GM18858 (cell line): Measurements from ENCODE around the gene GLRX3.
A peak's percentile ranks its signal among the peaks of the same experiment; 100 is the strongest.
"Not testable (repeated sequence)": the region's sequence is repeated elsewhere in the genome, so short reads cannot be mapped to it uniquely, and the experiment has no call there.

ENCODE experiments used
- ATAC-seq: cut with Tn5 transposase; IDR thresholded peaks from one replicate; pipeline ENCODE4 v1.9.1; 2021; ENCODE audit not compliant: unreplicated experiment

GLRX3 gene

GRCh38 chr10:130136226-130137089 is at the start of gene GLRX3:
GLRX3 (plus strand) TSS chr10:130136391; CDS start chr10:130136421, 30 bp downstream.
- ATAC-seq = peak; percentile 59

DNA sequence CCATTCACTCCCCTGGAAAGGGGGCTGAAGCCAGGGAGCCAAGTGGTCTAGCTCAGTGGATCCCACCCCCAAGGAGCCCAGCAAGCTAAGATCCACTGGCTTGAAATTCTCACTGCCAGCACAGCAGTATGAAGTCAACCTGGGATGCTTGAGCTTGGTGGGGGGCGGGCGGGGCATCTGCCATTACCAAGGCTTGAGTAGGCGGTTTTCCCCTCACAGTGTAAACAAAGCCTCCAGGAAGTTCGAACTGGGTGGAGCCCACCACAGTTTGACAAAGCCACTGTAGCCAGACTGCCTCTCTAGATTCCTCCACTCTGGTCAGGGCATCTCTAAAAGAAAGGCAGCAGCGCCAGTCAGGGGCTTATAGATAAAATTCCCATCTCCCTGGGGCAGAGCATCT is 45.6 kb upstream of the GLRX3 start:
- not testable (repeated sequence) for ATAC-seq

- ATAC-seq = no peak
Observed at GRCh38 chr10:130099344-130099743, 36.8 kb upstream of the GLRX3 start.

- ATAC-seq = no peak
Observed at GRCh38 chr10:130105724-130106123, 30.5 kb upstream of the GLRX3 start.

- ATAC-seq = not testable (repeated sequence)
Observed at GRCh38 chr10:130108146-130108545, 28.0 kb upstream of the GLRX3 start.

- no peak for ATAC-seq
Observed at GRCh38 chr10:130108934-130109604, 27.1 kb upstream of the GLRX3 start.

DNA sequence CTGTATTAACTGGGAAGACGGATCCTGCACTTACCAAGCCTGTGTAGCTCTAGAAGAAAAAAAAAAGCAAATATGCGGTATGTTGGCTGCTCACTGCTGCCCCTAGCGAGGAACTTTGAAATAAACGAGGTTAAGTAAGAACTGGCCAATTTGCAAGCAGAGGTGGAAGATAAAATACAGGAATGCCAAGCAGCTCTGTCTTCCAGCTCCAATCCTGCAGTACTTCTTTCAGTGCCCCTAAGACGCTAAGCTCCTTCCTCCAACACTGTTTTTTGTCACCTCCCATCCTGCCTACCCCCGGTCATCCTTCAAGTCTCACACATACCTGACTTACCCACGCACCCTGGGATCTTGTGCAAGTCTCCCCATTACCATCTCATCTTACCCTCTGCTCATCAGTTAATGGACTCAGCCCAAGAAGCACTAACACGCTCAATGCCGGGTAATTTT is 26.4 kb upstream of the GLRX3 start:
- ATAC-seq = no peak

DNA sequence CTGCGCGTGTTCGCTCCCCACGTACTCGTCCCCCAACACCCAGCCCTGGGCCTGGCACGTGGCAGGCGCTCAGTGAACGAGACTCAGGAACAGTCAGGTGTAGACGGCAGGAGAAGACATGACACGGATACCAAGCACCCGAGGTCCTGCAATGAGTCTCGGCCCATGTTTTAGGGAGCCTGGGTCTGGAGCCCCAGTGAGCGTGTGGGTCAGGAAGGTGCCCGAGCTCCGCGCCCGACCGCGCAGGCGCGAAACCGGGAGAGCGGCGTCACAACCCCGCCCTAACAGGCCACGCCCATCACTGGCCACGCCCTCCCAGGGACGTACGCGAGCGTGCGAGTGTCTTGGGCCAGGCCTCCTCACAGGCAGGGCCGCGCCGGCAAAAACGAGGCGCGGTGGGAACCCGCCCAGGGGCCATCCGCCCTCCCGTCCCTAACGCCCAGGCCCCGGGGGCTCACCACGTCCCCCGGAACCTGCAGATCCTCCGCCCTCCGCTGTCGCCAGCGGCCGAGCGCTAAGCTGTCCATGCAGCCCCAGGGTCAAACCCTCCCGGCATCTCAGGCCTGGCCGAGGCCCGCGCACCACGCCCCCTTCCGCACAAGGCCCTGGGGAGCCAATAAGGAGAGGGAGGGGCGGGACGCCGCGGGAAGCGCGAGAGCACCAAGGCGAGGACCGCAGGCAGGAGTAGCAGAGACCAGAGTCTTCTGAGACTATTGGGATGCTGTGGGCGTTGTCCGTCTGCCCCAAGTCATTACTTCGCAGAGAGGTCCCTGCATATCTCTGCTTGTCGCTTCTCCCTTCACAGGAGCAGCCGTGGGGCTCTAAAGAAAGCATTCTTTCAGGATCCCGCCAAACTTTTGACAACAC is 25.7 kb upstream of the GLRX3 start, which contains the start of gene C10orf143:
C10orf143 (minus strand) TSS at position 585 of the 867 bp plus-strand sequence; CDS start at position 527, 58 bp downstream.
- peak; percentile 67 for ATAC-seq

DNA sequence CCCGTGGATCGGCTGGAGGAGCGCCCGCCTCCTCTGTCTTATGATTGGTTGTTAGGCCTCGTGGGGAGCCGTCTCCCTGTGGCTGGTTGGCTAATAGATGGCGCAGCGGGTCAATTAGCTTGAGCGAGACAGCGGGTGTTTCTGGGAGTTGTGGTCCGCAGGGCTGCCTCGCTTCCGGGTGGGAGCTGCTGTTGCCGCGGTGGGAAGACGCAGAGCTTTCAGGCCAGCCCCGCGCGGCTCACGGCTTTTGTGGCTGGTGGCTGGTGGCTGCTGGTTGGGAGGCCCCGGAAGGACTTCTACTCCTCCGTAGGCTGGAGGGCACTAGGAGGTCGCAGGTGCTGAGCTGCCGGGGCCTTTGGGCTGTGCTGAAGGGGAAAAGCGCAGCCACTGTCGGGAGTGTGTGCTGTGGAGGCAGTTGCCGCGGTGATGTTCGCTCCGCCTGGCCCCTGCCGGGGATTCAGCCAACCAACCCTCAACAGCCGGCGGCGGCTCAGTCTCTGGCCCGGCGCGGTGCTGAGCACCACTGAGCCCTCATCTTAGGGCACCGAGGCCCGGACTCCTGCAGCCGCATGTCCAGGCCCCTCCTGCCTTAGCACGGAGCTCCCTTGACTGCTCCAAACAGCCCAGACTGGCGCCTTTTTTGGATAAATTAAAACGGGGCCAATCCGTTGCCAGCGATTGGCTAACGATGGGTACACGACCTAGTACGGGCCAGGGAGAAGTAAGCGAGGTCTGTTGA is 24.9 kb upstream of the GLRX3 start:
- ATAC-seq = peak; percentile 78

- ATAC-seq = no peak
Observed at GRCh38 chr10:130111852-130112180, 24.4 kb upstream of the GLRX3 start.

DNA sequence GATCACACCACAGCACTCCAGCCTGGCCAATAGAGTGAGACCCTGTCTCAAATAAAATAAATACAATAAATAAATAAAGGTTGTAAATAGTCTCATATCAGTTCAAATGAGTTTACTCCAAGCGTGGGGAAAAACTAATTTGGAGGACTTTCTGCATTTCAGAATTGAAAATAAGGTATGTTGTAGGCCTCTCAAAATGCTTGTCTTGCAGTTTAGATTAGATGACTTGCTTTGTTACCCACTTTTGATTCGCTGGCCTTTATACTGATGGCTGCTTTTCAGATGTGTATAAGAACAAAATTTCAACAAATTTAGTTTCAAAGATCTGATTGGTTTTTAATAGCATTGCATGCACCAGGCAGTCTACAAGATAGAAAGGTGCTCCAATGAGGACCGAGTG is 23.4 kb upstream of the GLRX3 start:
- ATAC-seq = no peak

GRCh38 chr10:130116942-130117341 is 19.2 kb upstream of the GLRX3 start:
- ATAC-seq = not testable (repeated sequence)

DNA sequence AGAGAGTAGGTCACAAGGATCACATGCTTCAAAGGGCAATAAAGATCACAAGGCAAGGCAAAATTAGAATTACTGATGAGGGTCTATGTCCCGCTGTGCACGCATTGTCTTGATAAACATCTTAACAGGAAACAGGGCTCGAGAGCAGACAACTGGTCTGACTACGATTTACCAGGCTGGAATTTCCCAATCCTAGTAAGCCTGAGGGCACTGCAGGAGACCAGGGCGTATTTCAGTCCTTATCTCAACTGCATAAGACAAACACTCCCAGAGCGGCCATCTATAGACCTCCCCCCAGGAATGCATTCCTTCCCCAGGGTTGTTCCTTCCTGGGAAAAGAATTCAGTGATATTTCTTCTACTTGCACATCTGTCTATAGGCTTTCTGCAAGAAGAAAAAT is 18.7 kb upstream of the GLRX3 start:
- not testable (repeated sequence) for ATAC-seq

DNA sequence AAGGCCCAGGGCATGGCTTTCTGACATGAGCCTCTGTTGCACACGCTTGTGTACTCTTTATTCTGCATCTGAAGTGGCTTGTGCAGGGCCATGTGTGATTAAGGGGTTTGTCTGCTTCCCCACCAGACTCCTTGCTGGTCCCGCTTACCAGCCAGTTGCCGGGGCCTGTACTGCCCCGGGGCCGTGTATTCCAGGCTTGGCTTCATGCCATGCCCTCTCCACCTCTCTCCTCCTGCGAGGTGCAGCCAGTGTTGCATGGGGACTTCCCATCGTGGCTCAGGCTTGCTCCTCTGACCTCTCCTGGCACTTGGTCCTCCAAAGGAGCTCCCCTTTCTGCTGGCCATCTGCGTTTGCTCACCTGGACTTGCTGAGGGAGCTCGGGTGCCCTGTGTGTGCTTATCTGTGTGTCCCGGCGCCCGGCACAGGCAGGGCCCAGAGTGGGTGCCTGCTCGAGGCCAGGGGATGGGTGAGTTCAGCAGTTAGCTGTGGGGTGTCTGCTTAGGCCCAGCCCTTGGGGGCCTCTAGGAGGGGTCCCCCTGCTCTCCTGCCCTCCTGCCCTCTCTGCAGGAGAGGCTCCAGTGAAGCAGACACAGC is 14.6 kb upstream of the GLRX3 start:
- no peak for ATAC-seq

DNA sequence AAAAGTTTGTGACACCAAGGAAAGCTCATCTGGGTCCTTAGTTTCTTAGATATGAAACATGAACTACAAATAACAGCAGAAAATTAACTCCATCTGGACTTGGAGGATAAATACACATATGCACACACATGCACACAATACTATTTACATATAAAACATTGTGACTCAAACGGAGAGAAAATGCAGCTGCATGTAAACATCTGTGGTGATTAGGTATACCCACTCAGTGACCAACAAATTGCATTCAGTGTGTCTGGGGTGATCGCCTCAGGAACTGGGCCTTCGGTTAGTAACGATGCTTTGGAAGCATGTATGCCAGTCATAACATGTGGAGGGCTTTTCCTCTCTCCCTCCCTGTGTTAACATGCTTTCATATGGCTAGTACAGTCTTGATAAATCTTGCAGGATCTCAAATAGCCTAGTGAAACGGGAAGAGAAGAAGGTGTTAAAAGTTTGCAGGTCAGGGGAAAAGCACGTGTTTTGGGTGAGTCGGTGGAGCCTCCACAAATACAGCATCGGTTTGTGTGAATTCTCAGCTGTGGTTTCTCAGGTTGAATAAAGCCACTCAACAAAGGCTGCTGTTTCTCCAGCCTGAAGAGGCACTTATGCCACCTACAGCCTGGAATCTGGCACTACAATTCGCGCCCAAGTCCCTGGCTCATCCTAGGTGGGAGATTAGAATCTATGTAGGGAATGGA is 8.7 kb upstream of the GLRX3 start:
- peak; percentile 93 for ATAC-seq

- no peak for ATAC-seq
Observed at GRCh38 chr10:130128062-130128781, 8.0 kb upstream of the GLRX3 start.

- no peak for ATAC-seq
Observed at GRCh38 chr10:130128922-130129321, 7.3 kb upstream of the GLRX3 start.

- no peak for ATAC-seq
Observed at GRCh38 chr10:130135676-130136225, 440 bp upstream of the GLRX3 start.

- ATAC-seq = no peak
Observed at GRCh38 chr10:130137090-130137448, 878 bp downstream of the GLRX3 start.
